A673 (cell line): ENCODE data around the gene PIK3R1.

Experiments used
- EZH2 ChIP-seq: fragments of 200-600 bp; sonication (generic); IDR thresholded peaks from 2 replicates; pipeline ENCODE4 v1.6.1; 2017; ENCODE audit warnings: borderline replicate concordance, low read depth, mild to moderate bottlenecking, mixed read lengths, antibody characterized with exemption, low read length; ENCODE audit not compliant: poor library complexity, severe bottlenecking
- TF ChIP-seq, protein P1 (sequence below): fragments of 300-800, 200-600 bp; sonication (generic); conservative IDR thresholded peaks from 2 replicates; pipeline ENCODE4 v1.5.1; 2017; ENCODE audit warnings: low read depth, mild to moderate bottlenecking, antibody characterized with exemption, low read length, moderate library complexity, mixed read lengths

DNA sequence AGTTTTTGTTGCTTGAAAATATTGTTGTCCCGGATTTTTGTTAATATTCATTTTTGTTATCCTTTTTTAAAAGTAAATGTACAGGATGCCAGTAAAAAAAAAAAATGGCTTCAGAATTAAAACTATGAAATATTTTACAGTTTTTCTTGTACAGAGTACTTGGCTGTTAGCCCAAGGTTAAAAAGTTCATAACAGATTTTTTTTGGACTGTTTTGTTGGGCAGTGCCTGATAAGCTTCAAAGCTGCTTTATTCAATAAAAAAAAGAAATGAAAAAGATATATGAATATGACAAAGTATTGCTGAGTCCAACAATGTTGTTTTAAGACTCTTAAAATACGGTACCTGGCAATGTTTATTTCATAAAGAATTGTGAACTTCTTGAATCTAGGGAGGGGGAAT, 82.9 kb downstream of the PIK3R1 start:
- TF ChIP-seq, protein P1, sequence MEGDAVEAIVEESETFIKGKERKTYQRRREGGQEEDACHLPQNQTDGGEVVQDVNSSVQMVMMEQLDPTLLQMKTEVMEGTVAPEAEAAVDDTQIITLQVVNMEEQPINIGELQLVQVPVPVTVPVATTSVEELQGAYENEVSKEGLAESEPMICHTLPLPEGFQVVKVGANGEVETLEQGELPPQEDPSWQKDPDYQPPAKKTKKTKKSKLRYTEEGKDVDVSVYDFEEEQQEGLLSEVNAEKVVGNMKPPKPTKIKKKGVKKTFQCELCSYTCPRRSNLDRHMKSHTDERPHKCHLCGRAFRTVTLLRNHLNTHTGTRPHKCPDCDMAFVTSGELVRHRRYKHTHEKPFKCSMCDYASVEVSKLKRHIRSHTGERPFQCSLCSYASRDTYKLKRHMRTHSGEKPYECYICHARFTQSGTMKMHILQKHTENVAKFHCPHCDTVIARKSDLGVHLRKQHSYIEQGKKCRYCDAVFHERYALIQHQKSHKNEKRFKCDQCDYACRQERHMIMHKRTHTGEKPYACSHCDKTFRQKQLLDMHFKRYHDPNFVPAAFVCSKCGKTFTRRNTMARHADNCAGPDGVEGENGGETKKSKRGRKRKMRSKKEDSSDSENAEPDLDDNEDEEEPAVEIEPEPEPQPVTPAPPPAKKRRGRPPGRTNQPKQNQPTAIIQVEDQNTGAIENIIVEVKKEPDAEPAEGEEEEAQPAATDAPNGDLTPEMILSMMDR = no peak
- no peak for TF ChIP-seq EZH2
